WERI-Rb-1 (cell line): ENCODE results near the gene PGAP6.
"Not testable (repeated sequence)": the region's sequence is repeated elsewhere in the genome, so short reads cannot be mapped to it uniquely, and the experiment has no call there.

Experiments
- DNase-seq: peaks from one replicate; pipeline ENCODE4 v3.0.0-alpha.2; 2020
- H3K27ac ChIP-seq: fragments of 250-450 bp; sonication (Bioruptor Pico); 2 replicates; pipeline ENCODE4 v1.5.1; 2020; ENCODE audit warnings: mild to moderate bottlenecking, moderate library complexity
- H3K27me3 ChIP-seq: fragments of 250-450 bp; sonication (Bioruptor Pico); 2 replicates; pipeline ENCODE4 v1.5.1; 2021; ENCODE audit warnings: mild to moderate bottlenecking, low read depth, moderate library complexity; ENCODE audit not compliant: insufficient read depth, severe bottlenecking
- H3K36me3 ChIP-seq: fragments of 250-450 bp; sonication (Bioruptor Pico); 2 replicates; pipeline ENCODE4 v1.5.1; 2020; ENCODE audit warnings: mild to moderate bottlenecking, moderate library complexity
- H3K4me3 ChIP-seq: 2 replicates; pipeline ENCODE4 v1.5.1; 2011; ENCODE audit warnings: low read depth, mild to moderate bottlenecking, control low read depth, low read length
- H3K9me3 ChIP-seq: fragments of 250-450 bp; sonication (Bioruptor Pico); 2 replicates; pipeline ENCODE4 v1.5.1; 2021; ENCODE audit warnings: mild to moderate bottlenecking, moderate library complexity; ENCODE audit not compliant: severe bottlenecking
- CTCF ChIP-seq: IDR thresholded peaks from 2 replicates; pipeline ENCODE4 v1.5.1; 2011; ENCODE audit warnings: low read depth, mild to moderate bottlenecking, control low read depth, inconsistent platforms, low read length

PGAP6 gene

GRCh38 chr16:345772-346171, 36.0 kb downstream of the PGAP6 start:
- DNase-seq: no peak
- H3K36me3 ChIP-seq: peaks cover 67% of the 10 kb centered on the region
- TF ChIP-seq CTCF: no peak
- no peaks in the 10 kb centered on the region for H3K9me3 ChIP-seq
- no peak overlapping the region for H3K4me3 ChIP-seq
- H3K27me3 ChIP-seq: no peaks in the 10 kb centered on the region
- no peak overlapping the region for H3K27ac ChIP-seq

- Histone ChIP-seq H3K9me3 (no peaks in the 10 kb centered on the region), H3K27me3 (no peaks in the 10 kb centered on the region), H3K36me3 (peaks cover 46% of the 10 kb centered on the region), H3K27ac (no peak overlapping the region), H3K4me3 (no peak overlapping the region)
- no peak for TF ChIP-seq CTCF
- DNase-seq: no peak
Observed at GRCh38 chr16:342455-343213, 39.1 kb downstream of the PGAP6 start.

- peaks cover 41% of the 10 kb centered on the region for H3K36me3 ChIP-seq
- DNase-seq, H3K9me3 ChIP-seq, H3K27ac ChIP-seq, H3K27me3 ChIP-seq, H3K4me3 ChIP-seq: not testable (repeated sequence)
Observed at GRCh38 chr16:341974-342336, 39.8 kb downstream of the PGAP6 start.

- peaks cover 35% of the 10 kb centered on the region for H3K36me3 ChIP-seq
- H3K27ac ChIP-seq, H3K27me3 ChIP-seq, H3K9me3 ChIP-seq, H3K4me3 ChIP-seq, DNase-seq: not testable (repeated sequence)
Observed at GRCh38 chr16:341095-341973, 40.4 kb downstream of the PGAP6 start.

- H3K27me3 ChIP-seq: no peaks in the 10 kb centered on the region
- no peak overlapping the region for H3K27ac ChIP-seq
- no peak overlapping the region for H3K4me3 ChIP-seq
- no peaks in the 10 kb centered on the region for H3K9me3 ChIP-seq
- no peak for TF ChIP-seq CTCF
- DNase-seq: no peak
- H3K36me3 ChIP-seq: peaks cover 27% of the 10 kb centered on the region
Observed at GRCh38 chr16:340370-341091, 41.2 kb downstream of the PGAP6 start.

GRCh38 chr16:339680-340079, 42.1 kb downstream of the PGAP6 start:
- Histone ChIP-seq H3K4me3 (no peak overlapping the region), H3K27ac (no peak overlapping the region), H3K9me3 (no peaks in the 10 kb centered on the region), H3K36me3 (peaks cover 18% of the 10 kb centered on the region), H3K27me3 (no peaks in the 10 kb centered on the region)
- TF ChIP-seq CTCF: no peak
- DNase-seq: no peak
